SW 1271 (cell line): ENCODE measurements around the gene DCLRE1A.
"Not testable (repeated sequence)": the region's sequence is repeated elsewhere in the genome, so short reads cannot be mapped to it uniquely, and the experiment has no call there.

Source experiments
- DNase-seq, 2 experiments: peaks; one replicate each; lab custom pipeline; 2025; lab: John Stamatoyannopoulos, UW

DCLRE1A gene

DNA sequence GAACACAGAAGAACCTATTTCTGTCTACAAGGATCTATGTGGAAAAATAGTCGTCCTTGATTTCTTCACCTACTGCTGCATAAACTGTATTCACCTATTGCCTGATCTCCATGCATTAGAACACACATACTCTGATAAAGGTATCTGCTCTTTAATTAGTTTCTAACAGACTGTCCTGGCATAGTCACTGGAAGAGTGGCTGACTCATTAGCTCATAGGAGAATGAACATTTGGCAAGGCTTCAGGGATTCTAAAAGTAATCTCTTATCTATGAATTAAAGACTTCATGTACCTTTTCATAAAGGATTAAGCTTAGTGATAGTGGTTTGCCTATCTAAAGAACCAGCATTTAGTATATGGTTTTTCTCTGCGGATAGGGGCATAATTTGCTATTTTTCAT lies 4.7 kb upstream of the DCLRE1A start:
- no peak for DNase-seq

DNA sequence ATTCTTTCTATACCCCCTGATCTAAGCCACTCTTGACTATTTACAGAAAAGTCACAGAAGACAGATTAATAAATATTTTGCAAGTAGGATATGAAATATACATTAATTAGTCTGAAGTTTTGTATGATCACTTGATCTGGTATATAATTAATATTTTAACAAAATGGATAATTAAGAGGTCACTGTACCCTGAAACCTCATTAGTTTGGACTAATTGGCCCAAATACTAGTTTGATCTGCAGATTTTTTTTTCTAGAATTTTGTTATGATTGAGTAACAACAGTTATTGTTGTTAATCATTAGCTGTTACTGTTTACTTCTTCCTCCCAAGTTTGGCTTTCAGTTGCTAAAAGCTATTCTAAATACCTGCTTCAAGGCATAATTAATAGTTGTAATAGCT lies 3.3 kb upstream of the DCLRE1A start:
- no peak for DNase-seq

DNA sequence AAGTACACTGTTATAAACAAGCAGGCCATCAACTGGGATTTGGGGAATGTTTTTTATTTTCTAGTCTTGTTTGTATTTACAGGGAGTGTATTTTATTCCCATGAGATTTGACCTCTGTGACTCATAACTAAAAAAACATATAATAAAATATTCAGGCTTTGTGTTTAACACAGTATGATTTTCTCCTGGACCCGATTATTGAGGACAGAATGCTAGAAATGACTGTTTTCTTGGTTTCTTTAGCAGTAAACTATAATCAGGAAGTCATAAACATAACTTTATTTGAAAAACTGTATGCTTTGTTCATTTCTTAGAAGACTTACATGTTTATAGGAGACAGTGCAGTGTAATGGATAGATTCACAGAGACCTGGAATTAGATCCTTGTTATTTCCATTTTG lies 2.7 kb upstream of the DCLRE1A start:
- DNase-seq, result no peak

DNA sequence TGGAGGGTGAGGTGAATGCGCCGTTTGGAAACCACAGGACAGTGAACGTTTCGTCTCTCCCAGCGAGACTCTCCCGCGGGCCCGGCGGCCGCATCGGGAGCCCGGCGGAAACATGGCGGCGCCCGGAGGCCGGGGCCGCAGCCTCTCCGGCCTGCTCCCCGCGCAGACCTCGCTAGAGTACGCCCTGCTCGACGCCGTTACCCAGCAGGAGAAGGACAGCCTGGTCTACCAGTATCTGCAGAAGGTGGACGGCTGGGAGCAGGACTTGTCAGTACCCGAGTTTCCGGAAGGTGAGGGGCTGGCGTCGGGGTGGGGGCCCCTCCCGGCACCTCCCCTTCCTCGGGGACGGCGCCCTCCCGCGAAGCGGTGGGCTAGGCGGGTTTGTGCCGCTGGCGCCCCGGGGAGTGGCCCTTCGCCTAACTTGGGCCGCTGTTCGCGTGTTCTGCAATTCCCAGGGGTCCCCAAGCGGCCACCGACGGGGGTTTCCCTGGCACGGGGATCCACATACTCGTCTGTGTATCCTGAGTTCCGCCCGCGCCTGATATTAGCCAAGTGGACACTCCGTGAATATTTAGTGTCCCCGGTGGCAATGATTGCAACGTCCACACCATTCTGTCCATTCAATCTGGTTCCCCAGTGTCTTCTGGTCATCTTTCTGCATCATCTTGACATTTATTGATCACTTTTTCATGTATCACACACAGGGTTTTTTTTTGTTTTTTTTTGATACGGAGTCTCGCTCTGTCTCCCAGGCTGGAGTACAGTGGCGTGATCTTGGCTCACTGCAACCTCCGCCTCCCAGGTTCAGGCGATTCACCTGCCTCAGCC lies 1.1 kb upstream of the DCLRE1A start:
- peak in 1 of 2 experiments; percentile 57 for DNase-seq

DNA sequence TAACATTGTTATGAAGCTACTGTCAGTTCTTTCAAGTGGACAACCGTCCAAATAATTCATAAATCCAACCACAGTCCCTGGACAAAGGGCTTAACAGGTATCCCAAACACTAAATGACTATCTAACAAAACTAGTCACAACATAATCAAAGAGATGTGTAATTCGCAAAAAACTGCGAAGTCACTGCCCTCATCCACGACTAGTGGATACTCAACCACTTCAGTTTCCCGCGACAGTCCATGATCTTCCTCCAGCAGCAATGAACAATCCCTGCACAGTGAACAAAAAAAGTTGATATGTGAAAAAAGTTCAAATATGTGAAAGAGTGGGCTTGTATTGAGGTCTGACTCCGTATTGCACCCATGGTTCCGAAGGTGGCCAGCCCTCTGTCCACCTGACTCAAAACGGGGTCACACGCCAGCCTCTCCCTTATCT lies 287 bp downstream of the DCLRE1A start:
- no peak for DNase-seq

DNA sequence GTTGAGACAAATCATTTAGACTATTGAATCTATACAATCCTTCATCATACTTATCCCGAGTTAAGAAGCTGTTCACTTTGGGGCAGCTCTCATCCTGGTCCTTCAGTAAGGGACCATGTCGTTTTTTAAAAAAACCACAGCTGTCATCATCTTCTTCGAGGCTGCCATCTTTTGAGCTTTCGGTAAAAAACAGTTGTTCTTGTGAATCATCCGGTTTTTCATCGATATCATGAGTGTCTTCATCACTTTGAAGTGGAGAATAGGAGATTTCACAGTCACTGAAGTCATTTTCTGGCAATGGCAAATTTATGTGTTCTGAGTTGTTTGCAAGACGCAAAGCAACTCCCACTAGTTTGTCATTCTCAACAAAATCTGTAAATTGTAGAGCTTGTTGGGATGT lies 3.9 kb downstream of the DCLRE1A start:
- DNase-seq, result no peak

DNA sequence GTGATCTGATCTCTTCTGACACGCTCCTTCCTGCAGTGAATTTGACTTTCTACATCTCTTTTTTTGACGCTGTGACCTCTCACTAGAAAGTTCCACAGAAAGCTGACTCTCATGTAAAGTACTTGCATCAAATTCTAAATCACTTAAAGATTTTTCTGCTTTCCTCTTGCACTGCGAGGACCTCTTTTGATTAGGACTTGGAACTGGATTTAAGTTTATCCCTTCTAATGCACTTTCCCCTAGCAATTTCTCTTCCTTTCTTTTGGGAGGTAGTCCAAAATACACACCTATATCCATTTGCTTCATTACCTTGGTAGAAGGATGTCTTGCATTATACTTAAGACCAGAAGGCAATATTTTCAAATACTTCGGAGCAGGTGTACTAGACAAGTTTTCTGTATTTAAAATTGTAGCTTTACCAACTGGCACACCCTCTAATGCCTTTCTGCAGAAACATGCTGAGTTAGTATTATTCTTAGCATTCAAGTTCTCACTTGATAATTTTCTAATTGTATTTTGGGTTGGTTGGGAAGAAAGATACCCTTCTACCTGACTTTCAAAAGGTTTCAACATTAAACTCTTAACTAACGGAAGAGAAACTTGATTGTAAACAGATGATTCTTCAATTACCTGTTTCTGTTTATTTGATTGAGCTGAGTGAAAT lies 4.6 kb downstream of the DCLRE1A start:
- DNase-seq, result no peak

DNA sequence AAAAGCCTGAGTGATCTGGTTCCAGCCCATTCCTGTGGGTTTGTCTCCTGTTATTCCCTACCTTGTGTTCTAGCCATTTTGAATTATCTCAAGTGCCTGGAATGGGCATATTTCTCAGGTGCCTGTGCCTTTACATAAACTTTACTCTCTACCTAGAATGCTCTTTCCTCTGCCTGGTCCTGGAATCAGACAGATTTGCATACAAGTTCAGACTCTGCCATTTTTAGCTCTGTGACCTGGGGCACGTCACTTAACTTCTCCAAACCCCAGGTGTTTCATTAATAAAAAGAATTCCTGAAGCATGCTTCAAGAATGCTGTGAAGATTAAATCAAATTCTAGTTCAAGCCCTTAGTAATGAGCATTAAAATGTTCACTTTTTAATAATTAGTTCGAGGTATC lies 7.8 kb downstream of the DCLRE1A start:
- no peak for DNase-seq

DNA sequence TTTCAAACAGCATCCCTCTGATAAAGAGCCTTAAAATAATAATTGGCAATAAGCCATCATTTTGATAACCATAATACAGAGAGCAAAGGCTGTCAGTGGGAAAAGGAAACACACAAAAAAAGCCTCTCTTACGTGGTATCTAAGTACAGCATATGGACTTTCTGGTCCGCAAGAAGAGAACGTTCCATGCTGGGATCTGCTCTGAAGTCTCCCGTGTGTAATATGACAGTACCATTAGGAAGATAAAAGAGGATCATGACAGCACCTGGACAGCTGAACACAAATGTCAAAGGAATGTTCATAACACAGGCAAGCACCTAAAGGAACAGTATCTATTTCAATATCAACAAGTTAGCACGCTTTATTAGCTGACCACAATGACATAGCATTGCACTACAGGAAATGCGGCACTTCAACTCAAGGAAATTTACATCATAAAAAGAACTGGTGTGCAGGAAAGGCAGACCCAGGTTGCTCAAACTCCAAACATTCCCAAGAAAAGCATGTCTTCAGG lies 9.9 kb downstream of the DCLRE1A start:
- DNase-seq, result no peak

DNA sequence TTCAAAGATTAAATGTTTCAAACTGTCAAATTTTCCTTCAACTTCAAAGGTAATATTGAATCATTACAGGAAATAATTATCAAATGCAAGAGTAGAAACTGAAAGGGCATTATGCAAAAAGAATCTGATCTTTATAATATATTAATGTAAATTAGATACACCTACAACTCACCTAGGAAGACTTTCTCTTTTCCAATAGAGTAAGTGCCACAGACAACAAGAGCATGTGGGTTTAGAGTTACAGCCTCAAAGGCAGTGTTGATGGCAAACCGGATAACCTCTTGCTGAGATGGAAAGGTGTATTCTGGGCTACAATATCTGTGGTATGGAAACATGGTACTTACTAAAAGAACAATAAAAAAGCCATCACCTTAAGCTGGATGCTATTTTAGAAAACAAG lies 11.7 kb downstream of the DCLRE1A start:
- DNase-seq, result no peak

DNA sequence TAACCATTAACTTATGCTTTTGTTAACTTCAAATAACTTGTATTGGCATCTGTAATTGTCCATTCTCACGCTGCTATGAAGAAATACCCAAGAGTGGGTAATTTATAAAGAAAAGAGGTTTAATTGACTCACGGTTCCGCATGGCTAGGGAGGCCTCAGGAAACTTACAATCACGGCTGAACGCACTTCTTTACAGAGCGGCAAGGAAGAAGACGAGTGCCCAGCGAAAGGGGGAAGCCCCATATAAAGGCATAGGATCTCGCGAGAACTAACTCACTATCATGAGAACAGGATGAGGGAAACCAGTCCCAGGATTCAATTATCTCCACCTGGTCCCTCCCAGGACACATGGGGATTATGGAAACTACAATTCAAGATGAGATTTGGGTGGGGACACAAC lies 25.3 kb downstream of the DCLRE1A start:
- not testable (repeated sequence) for DNase-seq

DNA sequence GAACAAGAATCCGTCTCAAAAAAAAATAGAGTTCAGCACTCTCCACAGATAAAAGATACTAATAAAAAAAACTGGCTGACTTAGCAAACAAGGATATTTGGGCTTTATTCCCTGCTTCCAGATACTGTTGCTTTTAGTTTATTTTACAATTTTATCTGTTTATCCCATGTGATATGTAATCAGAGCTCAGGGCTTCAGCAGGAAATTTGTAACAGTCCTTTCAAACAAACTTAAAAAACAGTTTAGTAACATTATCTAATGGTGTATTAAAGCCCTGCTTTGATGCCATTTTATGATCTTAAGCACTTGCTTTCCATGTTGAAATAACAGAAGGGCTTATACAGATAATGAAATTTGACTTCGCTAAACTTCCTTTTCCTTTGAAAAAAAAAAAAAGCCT lies 28.1 kb downstream of the DCLRE1A start:
- DNase-seq, result no peak

DNA sequence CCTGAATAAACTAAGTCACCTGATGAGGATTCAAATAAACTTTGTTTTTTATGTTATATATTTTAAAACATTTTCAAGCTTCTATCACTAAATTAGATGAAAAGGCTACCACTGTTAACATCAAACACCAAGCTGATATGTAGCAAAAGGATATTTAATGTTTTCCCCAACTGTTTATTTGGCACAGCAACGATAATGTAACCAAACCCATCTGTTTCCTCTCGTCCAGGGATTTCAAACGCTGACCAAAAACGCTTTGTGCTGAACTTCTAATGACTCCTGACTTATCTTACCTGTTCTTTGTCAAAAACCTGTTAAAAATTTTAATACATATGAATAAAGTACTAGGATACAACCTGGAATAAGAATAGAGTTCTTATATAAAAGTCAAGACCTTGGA lies 30.5 kb downstream of the DCLRE1A start:
- no peak for DNase-seq

DNA sequence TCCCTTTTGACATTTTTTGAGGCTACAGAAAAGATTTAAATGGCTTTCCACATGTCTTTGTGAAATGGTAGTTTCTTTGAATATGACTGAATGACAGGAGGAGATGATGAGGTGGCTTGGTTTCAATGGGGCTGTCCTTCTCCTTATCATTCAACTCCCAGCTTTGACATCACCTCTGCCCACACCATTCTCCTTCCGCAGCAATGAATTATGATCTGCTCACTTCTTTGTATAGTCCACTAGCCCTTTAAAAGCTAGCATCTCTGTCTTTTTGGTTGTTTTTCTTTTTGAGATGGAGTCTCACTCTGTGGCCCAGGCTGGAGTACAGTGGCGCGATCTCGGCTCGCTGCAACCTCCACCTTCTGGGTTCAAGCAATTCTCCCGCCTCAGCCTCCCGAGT lies 31.7 kb downstream of the DCLRE1A start:
- no peak for DNase-seq

DNA sequence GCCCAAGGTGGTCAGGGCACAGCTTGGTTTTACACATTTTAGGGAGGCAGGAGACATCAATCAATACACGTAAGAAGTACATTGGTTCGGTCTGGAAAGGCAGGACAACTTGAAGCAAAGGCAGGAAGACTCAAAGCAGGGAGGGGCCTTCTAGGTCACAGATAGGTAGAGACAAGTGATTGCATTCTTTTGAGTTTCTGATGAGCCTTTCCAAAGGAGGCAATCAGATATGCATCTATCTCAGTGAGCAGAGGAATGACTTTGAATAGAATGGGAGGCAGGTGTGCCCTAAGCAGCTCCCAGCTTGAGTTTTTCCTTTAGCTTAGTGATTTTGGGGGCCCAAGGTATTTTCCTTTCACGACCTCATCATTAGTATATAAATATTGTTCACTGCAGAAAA lies 32.6 kb downstream of the DCLRE1A start:
- DNase-seq, result not testable (repeated sequence)

DNA sequence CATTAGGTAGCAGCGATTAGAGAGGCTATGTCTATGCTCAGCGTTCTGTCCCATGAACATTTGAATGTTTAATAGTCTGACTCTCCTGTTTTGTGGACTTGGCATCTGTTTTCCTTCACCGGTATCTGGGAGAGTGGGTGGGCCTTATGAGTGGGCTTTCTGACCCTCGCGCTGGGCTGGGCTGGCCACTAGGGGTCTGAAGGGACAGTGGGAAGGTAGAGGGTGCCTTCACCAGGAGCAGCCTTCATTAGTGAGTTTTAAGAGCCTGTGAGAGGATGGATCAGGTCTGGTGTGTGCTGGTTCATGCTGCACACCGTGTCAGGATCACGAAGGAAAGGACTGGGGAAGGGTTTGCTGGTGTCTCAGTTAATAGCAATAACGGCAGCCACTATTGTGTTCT lies 33.4 kb downstream of the DCLRE1A start:
- DNase-seq, result no peak

DNA sequence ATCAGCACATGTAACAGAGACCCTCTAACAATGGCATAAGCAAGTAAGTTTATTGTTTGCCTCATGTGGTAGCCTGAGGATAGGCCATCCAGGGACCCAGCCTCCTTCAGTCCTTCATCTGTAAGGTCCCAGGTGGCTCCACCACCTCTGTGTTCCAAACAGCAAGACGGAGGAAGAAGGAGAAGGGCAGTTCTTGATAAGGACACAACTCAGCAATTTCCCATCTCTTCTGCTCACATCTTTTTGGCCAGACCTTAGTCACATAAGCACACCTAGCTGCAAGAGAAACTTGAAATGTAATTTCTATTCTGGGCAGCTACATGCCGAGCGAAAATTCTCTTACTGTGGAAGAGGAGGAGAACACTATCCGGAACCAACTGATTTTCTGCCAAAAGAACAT lies 33.9 kb downstream of the DCLRE1A start:
- no peak for DNase-seq

DNA sequence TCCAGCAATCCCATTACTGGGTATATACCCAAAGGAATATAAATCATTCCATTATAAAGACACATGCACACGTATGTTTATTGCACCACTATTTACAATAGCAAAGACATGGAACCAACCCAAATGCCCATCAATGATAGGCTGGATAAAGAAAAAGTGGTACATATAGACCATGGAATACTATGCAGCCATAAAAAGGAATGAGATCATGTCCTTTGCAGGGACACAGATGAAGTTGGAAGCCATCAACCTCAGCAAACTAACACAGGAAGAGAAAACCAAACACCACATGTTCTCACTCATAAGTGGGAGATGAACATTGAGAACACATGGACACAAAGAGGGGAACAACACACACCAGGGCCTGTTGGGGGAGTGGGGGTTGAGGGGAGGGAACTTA lies 39.2 kb downstream of the DCLRE1A start:
- not testable (repeated sequence) for DNase-seq

DNA sequence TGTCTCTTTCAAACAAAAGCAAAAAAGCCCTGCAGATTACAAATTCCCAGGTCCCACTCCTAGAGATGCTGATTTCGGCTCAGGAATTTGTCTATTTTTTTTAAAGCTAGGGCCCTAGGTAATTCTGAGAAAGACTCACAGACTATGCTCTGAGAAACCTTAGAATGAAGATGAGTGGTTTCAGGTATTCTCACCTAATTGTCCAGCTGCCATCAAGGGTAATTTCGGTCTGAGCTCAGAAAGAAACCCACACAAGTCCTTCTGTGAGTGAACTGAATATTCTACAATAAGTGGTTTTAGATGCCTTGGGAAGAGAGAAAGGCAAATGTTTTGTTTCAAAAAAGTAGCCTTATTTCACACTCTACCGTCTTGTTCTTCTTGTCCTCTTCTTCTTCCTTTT lies 45.7 kb downstream of the DCLRE1A start:
- no peak for DNase-seq

DNA sequence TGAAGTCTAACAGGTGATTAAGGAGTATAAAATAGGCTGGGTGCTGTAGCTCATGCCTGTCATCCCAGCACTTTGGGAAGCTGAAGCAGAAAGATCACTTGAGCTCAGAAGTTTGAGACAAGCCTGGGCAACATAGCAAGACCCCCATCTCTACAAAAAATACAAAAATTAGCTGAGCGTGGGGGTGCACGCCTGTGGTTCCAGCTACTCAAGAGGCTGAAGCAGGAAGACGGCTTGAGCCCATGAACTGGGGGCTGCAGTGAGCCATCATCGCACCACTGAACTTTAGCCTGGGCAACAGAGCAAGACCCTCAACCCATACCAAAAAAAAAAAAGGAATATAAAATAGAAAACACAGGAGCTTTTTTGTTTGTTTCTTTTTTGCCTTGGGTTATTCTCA lies 47.4 kb downstream of the DCLRE1A start:
- DNase-seq, result no peak

DNA sequence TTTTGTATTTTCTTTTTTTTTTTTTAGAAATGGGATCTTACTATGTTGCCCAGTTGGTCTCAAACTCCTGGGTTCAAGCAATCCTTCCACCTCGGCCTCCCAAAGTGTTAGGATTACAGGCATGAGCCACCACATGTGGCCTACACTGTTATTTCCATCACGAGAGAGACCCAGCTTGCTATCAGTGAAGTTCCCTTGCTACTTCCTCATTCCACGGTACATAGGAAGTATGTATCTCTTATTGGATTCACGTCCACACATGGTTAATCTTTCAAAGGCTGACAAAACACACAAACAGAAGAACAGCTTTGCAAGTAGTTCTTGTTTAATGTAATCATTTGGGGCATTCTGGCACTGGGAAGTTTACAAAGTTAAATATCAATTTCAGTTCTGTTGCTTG lies 50.9 kb downstream of the DCLRE1A start:
- no peak for DNase-seq

DNA sequence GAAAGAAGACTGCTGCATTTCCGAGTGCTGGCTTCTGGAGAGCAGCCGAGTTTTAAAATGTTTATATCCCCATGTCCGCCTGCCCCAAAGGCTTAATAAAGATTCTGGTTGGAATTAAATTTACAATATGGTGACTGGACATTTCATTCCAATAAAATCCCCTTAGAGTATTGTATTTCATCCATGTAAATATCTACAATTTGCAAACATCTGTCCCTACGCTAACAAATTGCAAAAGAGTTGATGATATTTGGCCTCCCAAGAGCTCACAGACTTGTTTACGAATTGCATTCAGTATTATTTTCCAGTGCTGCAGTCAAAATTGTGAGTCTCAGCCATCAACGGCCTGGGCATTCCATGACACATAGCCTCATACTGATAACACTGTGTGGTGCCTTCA lies 52.3 kb downstream of the DCLRE1A start:
- DNase-seq, result no peak

DNA sequence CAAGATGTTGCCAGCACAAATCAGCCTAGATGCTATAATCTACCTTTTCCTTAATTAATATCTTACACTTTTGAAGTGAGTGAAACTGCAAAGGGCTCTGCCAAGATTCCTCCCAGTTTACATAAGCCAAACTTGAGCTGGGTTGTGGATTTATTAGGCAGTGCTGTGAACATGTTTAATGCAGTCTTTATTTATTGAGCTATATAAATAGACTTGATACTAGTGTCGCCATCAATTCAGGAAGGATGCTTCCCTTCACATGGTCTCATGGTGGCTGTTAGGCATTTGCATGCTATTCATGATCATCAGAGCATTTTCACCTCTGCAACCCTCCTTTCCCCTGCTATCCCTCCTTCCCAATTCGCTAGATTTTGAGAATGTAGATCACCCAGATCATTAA lies 62.2 kb downstream of the DCLRE1A start:
- DNase-seq, result no peak
